ENCODE measurements around the gene SAP30. TPM values are rescaled to one million over a fixed set of nuclear protein-coding genes. Genes with fewer than 3 reads are reported as not detected.

Gene SAP30
- total RNA-seq, 1 donor from 2014 or later: 11.1 TPM

DNA sequence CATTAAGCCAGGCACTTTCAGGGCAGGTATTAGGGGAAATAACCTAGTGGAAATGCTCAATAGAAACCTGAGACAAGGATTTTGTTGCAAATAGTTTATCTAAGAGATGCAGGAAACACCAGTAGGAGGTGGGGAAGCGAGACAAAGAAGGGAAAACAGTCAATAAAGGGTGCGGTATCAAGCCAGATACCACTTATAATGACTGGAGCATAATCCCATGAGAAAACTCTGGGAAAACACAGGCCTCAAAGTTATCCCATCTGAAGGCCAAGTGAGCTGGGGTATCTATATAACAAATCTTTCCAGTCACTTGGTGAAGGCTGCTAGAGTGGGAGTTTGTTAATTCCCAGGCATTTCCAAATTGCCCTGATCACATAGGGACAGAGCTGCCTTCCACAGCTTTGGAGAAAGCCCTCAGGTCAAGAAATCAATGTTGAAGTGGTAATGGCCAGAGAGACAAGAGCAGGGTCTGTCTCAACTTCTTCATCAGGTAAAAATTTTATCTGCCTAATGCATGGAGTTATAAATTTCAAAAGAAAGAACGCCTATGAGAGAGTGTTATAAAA, 26.8 kb upstream of the SAP30 start:
- H3K27me3 ChIP-seq (ENCODE audit: control insufficient read depth, insufficient read depth, low read length): no peaks in the 10 kb centered on the region
- no peak for DNase-seq (ENCODE audit: low read depth)
- TF ChIP-seq, protein P1, sequence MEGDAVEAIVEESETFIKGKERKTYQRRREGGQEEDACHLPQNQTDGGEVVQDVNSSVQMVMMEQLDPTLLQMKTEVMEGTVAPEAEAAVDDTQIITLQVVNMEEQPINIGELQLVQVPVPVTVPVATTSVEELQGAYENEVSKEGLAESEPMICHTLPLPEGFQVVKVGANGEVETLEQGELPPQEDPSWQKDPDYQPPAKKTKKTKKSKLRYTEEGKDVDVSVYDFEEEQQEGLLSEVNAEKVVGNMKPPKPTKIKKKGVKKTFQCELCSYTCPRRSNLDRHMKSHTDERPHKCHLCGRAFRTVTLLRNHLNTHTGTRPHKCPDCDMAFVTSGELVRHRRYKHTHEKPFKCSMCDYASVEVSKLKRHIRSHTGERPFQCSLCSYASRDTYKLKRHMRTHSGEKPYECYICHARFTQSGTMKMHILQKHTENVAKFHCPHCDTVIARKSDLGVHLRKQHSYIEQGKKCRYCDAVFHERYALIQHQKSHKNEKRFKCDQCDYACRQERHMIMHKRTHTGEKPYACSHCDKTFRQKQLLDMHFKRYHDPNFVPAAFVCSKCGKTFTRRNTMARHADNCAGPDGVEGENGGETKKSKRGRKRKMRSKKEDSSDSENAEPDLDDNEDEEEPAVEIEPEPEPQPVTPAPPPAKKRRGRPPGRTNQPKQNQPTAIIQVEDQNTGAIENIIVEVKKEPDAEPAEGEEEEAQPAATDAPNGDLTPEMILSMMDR (IDR thresholded peaks at IDR 0.05; ENCODE audit: insufficient read depth, low read length, severe bottlenecking): no peak
- no peak overlapping the region for H3K4me3 ChIP-seq (ENCODE audit: low read depth, low read length)
- no peaks in the 10 kb centered on the region for H3K36me3 ChIP-seq (ENCODE audit: control insufficient read depth, insufficient read depth, low read length)
- no peak for FAIRE-seq

DNA sequence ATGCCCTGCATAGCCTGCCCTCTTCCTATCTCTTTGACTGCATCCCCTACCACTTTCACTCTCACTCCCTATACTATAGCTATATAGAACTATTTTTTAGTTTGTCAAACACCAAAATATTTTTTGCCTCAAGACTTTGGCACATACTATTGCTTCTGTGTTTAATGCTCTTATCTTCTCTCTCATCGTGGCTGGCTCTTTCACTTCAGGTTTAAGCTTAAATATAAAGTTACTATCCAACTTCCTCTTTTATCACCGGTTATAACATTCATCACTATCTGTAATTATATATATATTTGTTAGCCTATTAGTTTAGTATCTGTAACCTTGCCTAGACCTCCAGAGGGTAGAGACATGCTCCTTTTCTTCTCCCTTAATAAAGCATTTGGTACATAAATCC, 25.1 kb upstream of the SAP30 start:
- Histone ChIP-seq H3K27me3 (ENCODE audit: control insufficient read depth, insufficient read depth, low read length) (no peaks in the 10 kb centered on the region), H3K4me3 (ENCODE audit: low read depth, low read length) (no peak overlapping the region), H3K36me3 (ENCODE audit: control insufficient read depth, insufficient read depth, low read length) (no peaks in the 10 kb centered on the region)
- FAIRE-seq (no peak), DNase-seq (ENCODE audit: low read depth) (no peak)
- TF ChIP-seq, protein P1 (IDR thresholded peaks at IDR 0.05; ENCODE audit: insufficient read depth, low read length, severe bottlenecking): no peak

DNA sequence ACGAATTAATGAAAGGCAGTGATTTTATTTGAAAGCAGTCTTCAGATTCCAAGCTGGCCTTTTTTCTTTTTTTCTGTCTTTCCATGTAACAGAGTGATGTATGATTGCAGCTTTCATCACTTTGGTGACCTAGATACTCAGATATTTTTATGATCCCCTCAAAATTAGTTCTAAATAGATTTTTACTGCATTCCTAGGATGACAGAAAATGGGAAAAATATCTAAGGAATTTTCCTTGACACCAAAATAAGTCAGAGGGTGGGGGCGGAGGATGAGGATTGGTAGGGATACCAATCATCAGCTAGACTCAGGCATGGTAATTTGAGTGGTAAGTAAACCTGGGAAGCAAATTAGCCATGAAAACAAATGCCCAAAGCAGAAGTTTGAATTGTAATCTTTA, 24.7 kb upstream of the SAP30 start:
- no peak overlapping the region for H3K4me3 ChIP-seq (ENCODE audit: low read depth, low read length)
- no peaks in the 10 kb centered on the region for H3K36me3 ChIP-seq (ENCODE audit: control insufficient read depth, insufficient read depth, low read length)
- H3K27me3 ChIP-seq (ENCODE audit: control insufficient read depth, insufficient read depth, low read length): no peaks in the 10 kb centered on the region
- TF ChIP-seq, protein P1 (IDR thresholded peaks at IDR 0.05; ENCODE audit: insufficient read depth, low read length, severe bottlenecking): no peak
- DNase-seq (ENCODE audit: low read depth) (no peak), FAIRE-seq (no peak)

DNA sequence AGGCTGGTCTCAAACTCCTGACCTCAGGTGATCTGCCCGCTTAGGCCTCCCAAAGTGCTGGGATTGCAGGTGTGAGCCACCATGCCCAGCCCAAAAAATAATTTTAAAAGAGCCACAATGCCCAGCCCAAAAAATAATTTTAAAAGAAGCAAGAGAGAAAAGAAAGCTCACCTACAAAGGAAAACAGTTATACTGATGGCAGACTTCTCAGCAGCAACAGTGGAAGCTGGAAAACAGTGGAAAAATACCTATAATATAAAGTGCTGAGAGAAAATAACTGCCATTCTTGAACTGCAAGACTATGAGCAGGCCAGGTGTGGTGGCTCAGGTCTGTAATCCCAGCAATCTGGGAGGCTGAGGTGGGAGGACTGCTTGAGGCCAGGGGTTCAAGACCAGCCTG, 23.3 kb upstream of the SAP30 start:
- DNase-seq (ENCODE audit: low read depth) (no peak), FAIRE-seq (no peak)
- Histone ChIP-seq H3K4me3 (ENCODE audit: low read depth, low read length) (no peak overlapping the region), H3K36me3 (ENCODE audit: control insufficient read depth, insufficient read depth, low read length) (no peaks in the 10 kb centered on the region), H3K27me3 (ENCODE audit: control insufficient read depth, insufficient read depth, low read length) (no peaks in the 10 kb centered on the region)
- TF ChIP-seq, protein P1 (IDR thresholded peaks at IDR 0.05; ENCODE audit: insufficient read depth, low read length, severe bottlenecking): no peak

DNA sequence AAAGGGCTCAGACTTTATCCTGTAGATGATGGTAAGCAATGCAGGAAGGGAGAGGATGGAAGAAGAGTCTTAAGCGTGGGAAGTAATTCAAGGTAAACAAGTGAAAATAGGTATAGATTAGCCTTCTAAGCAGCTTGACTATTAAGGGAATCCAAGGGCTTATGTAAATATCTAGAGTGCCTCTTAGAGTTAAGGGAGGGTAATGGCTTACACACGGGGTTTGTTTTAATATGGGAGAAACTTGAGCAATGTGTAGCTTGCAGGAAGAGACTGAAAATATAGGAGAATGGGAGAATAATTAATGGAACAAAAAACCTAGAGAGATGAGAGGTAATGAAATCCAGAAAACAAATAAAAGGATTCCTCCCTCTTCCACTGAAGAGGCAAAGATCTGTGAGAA, 12.8 kb upstream of the SAP30 start:
- TF ChIP-seq, protein P1 (IDR thresholded peaks at IDR 0.05; ENCODE audit: insufficient read depth, low read length, severe bottlenecking): no peak
- Histone ChIP-seq H3K4me3 (ENCODE audit: low read depth, low read length) (no peak overlapping the region), H3K27me3 (ENCODE audit: control insufficient read depth, insufficient read depth, low read length) (no peaks in the 10 kb centered on the region), H3K36me3 (ENCODE audit: control insufficient read depth, insufficient read depth, low read length) (no peaks in the 10 kb centered on the region)
- FAIRE-seq: no peak
- DNase-seq (ENCODE audit: low read depth): no peak

DNA sequence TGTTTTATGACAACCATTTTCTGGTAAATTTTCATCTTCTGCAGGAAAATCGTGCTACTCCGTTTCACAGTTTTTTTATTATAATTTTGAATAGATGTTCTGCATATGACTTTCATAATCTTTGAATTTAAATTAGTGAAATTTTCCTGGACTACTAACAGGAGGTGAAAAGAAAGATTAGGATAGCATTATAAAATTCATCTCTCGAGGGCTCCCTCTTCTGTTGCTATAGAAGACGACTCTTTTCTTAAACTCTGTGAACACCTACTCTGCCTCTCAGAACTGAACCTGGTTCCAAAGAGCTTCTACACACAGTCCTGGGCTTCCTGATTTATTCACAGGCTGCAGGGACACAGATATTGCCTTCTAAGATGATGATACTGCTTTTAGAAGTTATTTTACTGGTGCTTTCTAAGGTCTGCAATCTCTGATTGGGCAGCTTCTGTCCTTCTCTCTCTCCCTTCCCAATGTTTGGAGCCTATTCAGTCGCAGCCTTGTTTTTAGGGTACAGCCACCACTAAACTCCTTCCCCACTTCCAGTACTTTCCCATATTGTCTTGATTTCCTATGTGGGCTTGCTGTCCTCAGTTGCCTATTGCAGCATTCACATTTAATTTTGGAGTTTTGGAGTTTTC, 10.1 kb upstream of the SAP30 start:
- no peaks in the 10 kb centered on the region for H3K36me3 ChIP-seq (ENCODE audit: control insufficient read depth, insufficient read depth, low read length)
- no peak overlapping the region for H3K4me3 ChIP-seq (ENCODE audit: low read depth, low read length)
- DNase-seq (ENCODE audit: low read depth) (peak; percentile 14), FAIRE-seq (no peak)
- TF ChIP-seq, protein P1 (IDR thresholded peaks at IDR 0.05; ENCODE audit: insufficient read depth, low read length, severe bottlenecking): peak; percentile 20
- no peaks in the 10 kb centered on the region for H3K27me3 ChIP-seq (ENCODE audit: control insufficient read depth, insufficient read depth, low read length)
